Glutamatergic neuron (in vitro differentiated cells): ENCODE data around the gene MAGEA11. TPM values are rescaled to one million over a fixed set of nuclear protein-coding genes. Genes with fewer than 3 reads are reported as not detected.
"Not testable (repeated sequence)": the region's sequence is repeated elsewhere in the genome, so short reads cannot be mapped to it uniquely, and the experiment has no call there.

ENCODE experiments used
- DNase-seq: peaks from one replicate; pipeline ENCODE4 v3.0.0; 2022
- H3K27ac Mint-ChIP-seq: one replicate; pipeline ENCODE4 v1.8.0; 2020; ENCODE audit warnings: mild to moderate bottlenecking, mixed read lengths, inconsistent platforms; ENCODE audit not compliant: unreplicated experiment
- H3K27me3 Mint-ChIP-seq: one replicate; pipeline ENCODE4 v1.8.0; 2020; ENCODE audit warnings: mild to moderate bottlenecking, moderate library complexity, mixed read lengths, inconsistent platforms; ENCODE audit not compliant: unreplicated experiment
- H3K36me3 Mint-ChIP-seq: one replicate; pipeline ENCODE4 v1.8.0; 2020; ENCODE audit warnings: mild to moderate bottlenecking, mixed read lengths, inconsistent platforms; ENCODE audit not compliant: unreplicated experiment
- H3K4me1 Mint-ChIP-seq: one replicate; pipeline ENCODE4 v1.8.0; 2020; ENCODE audit warnings: mild to moderate bottlenecking, low read depth, mixed read lengths, inconsistent platforms; ENCODE audit not compliant: unreplicated experiment
- H3K4me3 Mint-ChIP-seq: one replicate; pipeline ENCODE4 v1.8.0; 2020; ENCODE audit warnings: mild to moderate bottlenecking, mixed read lengths, inconsistent platforms; ENCODE audit not compliant: unreplicated experiment
- H3K9me3 Mint-ChIP-seq: one replicate; pipeline ENCODE4 v1.8.0; 2020; ENCODE audit warnings: mild to moderate bottlenecking, moderate library complexity, mixed read lengths, inconsistent platforms; ENCODE audit not compliant: unreplicated experiment
- total RNA-seq: library from RNA; stranded (reverse); fragmentation: NEBNext Ultra II Directional; extraction: Animal tissue kit (Norgen Biotek cat#: 25700); gene quantifications from one replicate; pipeline ENCODE4 v1.2.1, GENCODE V29; 2021; ENCODE audit not compliant: unreplicated experiment
- TF ChIP-seq, protein P1 (sequence below): fragments of 200-600 bp; sonication (generic); IDR thresholded peaks from one replicate; pipeline ENCODE4 v1.5.0; 2021; ENCODE audit not compliant: partially characterized antibody, unreplicated experiment

MAGEA11 gene
- total RNA-seq, 1 donor from 2014 or later, result not detected

DNA sequence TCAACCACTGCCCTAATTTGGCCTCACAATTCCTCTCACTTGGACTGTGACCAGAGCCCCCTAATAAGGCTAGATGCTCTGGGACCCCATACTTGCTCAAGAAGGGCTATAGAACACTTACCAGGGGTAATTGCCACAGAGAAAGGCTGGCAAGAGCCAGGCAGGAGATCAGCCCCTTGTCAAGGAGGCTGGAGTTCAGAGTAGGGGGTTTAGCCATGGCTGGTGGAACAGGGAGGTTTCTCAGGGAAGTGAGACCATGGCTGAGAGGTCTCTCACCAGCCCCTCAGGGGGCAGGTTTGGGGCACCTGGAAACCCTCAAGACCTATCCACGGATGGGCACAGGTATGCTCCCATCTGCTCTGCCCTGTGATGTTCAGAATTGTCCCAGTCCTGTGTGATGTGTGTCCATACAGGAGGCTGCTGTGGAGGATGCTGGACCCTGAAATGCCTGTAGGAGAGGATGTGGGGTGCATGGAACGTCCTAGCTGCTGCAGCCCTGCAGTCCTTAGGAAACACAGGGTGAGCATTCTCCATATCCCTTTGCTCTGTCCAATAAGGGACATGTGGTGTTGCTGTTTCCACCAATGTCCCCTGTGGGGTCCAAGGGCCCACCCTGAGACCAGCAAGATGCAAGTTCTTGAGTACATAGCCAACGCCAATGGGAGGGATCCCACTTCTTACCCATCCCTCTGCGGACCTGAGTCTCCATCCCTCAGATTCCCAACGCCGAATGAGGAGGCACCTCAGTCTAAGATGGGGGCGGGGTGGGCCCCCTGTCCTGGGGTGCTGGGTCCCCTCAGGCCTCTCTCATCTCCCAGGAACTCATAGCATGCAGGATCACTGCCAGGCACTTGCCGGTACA, 45.6 kb downstream of the MAGEA11 start:
- Mint-ChIP-seq H3K9me3 (peaks cover 1% of the 10 kb centered on the region), H3K27me3 (no peaks in the 10 kb centered on the region), H3K4me1 (no peaks in the 10 kb centered on the region), H3K27ac (no peak overlapping the region), H3K4me3 (no peak overlapping the region), H3K36me3 (no peaks in the 10 kb centered on the region)
- TF ChIP-seq, protein P1, sequence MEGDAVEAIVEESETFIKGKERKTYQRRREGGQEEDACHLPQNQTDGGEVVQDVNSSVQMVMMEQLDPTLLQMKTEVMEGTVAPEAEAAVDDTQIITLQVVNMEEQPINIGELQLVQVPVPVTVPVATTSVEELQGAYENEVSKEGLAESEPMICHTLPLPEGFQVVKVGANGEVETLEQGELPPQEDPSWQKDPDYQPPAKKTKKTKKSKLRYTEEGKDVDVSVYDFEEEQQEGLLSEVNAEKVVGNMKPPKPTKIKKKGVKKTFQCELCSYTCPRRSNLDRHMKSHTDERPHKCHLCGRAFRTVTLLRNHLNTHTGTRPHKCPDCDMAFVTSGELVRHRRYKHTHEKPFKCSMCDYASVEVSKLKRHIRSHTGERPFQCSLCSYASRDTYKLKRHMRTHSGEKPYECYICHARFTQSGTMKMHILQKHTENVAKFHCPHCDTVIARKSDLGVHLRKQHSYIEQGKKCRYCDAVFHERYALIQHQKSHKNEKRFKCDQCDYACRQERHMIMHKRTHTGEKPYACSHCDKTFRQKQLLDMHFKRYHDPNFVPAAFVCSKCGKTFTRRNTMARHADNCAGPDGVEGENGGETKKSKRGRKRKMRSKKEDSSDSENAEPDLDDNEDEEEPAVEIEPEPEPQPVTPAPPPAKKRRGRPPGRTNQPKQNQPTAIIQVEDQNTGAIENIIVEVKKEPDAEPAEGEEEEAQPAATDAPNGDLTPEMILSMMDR, result no peak
- no peak for DNase-seq

DNA sequence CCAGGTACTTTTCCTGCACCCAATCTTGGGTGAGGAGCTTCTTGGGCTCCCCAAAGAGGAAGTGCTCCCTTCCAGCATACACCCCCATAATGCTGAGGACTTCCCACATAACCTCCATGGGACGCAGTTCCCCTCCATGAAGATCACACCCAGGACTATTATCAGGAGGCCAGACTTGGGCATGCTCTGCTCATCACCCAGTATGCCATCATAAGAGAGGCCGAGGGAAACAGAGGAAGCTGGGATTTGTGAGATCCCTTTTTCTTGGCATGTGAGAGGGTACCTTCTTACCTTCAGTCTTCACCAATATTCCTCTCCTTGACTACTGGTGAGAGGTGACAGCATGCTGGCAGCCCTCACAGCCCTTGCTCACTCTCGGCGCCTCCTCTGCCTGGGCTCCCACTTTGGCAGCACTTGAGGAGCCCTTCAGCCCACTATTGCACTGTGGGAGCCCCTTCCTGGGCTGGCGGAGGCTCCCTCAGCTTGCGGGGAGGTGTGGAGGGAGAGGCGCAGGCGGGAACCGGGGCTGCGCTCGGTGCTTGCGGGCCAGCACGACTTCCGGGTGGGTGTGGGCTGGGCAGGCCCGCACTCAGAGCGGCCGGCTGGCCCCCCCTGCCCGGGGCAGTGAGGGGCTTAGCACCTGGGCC, 46.3 kb downstream of the MAGEA11 start:
- Mint-ChIP-seq H3K4me3 (no peak overlapping the region), H3K4me1 (no peaks in the 10 kb centered on the region), H3K27ac (no peak overlapping the region), H3K9me3 (peaks cover 1% of the 10 kb centered on the region), H3K27me3 (no peaks in the 10 kb centered on the region), H3K36me3 (no peaks in the 10 kb centered on the region)
- TF ChIP-seq, protein P1, result no peak
- DNase-seq, result no peak

DNA sequence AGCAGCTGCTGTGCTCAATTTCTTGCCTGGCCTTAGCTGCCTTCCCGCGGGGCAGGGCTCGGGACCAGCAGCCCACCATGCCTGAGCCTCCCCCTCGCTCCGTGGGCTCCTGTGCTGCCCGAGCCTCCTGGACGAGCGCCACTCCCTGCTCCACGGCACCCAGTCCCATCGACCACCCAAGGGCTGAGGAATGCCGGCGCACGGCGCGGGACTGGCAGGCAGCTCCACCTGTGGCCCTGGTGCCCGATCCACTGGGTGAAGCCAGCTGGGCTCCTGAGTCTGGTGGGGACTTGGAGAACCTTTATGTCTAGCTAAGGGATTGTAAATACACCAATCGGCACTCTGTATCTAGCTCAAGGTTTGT, 46.8 kb downstream of the MAGEA11 start:
- DNase-seq, H3K36me3 Mint-ChIP-seq, H3K27ac Mint-ChIP-seq, H3K4me3 Mint-ChIP-seq, H3K9me3 Mint-ChIP-seq, H3K4me1 Mint-ChIP-seq, H3K27me3 Mint-ChIP-seq: not testable (repeated sequence)

DNA sequence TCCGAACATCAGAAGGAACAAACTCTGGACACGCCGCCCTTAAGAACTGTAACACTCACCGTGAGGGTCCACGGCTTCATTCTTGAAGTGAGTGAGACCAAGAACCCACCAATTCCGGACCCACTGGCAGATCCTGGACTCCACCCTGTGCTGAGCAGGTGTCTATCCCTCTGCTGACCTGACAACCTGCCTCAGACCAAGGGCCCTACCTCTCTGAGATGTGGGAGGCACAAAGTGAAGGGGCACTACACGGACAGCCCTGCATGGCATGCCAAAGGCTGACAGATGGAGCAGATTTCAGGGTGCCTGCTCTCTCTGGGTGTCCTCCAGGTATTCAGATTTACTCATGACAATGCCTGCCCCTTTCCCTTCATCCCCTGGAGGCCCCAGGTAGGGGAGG, 48.0 kb downstream of the MAGEA11 start:
- TF ChIP-seq, protein P1, result no peak
- Mint-ChIP-seq H3K27me3 (no peaks in the 10 kb centered on the region), H3K9me3 (peaks cover 3% of the 10 kb centered on the region), H3K4me1 (no peaks in the 10 kb centered on the region), H3K4me3 (no peak overlapping the region), H3K27ac (no peak overlapping the region), H3K36me3 (no peaks in the 10 kb centered on the region)
- no peak for DNase-seq

DNA sequence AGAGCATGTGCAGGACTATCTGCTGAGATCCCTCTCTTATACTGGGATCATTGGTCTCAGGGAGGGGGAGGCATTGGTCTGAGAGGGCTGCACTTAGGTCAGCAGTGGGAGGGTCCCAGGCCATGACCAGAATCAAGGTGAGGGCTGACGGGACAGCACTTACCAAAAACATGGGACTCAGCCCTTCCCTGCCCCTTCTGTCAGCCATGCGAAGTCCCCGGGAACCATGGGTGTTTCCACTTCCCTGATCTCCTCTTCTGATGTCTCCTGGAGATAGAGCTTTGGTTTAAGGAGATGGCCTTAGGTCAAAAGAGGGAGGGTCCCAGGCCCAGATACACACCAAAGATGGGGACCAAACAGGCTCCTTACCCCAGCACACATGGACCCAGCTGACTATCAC, 49.1 kb downstream of the MAGEA11 start:
- DNase-seq, result no peak
- TF ChIP-seq, protein P1, result no peak
- H3K4me3 Mint-ChIP-seq, result no peak overlapping the region
- H3K27ac Mint-ChIP-seq, result no peak overlapping the region
- peaks cover 3% of the 10 kb centered on the region for H3K9me3 Mint-ChIP-seq
- no peaks in the 10 kb centered on the region for H3K27me3 Mint-ChIP-seq
- H3K36me3 Mint-ChIP-seq, result no peaks in the 10 kb centered on the region
- no peaks in the 10 kb centered on the region for H3K4me1 Mint-ChIP-seq

DNA sequence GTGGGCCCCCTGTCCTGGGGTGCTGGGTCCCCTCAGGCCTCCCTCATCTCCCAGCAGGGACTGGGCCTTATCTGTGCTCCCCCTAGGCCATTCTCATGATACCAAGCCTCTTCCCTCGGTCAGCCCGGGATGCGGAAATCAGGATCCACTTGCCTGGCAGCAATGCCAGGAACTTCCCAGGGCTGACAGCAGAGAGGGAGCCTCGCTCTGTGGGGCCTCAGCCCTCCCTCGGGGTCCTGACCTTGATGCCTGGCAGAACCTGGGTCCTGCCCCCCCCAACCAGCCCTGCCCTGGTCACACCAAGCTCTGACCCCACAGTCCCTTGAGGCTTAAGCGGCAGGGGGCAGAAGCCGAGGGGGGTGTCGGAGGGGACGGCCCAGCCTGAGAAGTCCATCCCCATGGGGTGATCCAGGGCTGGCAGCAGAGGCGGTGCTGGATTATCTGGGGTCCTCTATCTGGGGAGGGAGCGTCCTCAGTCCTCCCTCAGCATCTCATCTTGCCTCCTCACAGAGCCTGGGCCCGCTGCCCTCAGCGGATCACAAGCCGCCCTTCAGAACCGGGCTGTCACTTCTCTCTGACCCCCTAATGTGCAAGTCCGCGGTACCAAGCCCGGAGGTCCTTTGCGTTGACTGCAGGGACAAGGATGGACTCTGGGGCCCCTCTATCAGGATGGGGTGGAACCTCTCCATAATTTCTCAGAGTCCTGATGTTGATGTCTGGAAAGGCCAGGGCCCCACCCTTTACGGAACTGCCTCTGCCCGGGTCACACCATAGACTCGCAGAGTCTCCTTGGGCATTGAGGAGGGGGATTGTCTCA, 50.2 kb downstream of the MAGEA11 start:
- not testable (repeated sequence) for H3K4me1 Mint-ChIP-seq, H3K27ac Mint-ChIP-seq, H3K9me3 Mint-ChIP-seq, H3K4me3 Mint-ChIP-seq, H3K36me3 Mint-ChIP-seq, DNase-seq, H3K27me3 Mint-ChIP-seq
